ENCODE data around the gene MYOG.

The MYOG gene

GRCh38 chr1:203085528-203086406 is at the start of gene MYOG:
TSS of gene MYOG (minus strand) at chr1:203086012. CDS start at chr1:203085961, 51 bp downstream.
- TF ChIP-seq REST (IDR thresholded peaks at IDR 0.05; ENCODE audit: low read depth) = no peak
- TF ChIP-seq CREB1 (IDR thresholded peaks at IDR 0.05; ENCODE audit: low read depth) = no peak
- no peak for TF ChIP-seq USF1 (IDR thresholded peaks at IDR 0.05)
- no peak for TF ChIP-seq MAX (IDR thresholded peaks at IDR 0.05)
- TF ChIP-seq YY1 (IDR thresholded peaks at IDR 0.05; ENCODE audit: low read depth) = no peak
- TF ChIP-seq TAF1 (IDR thresholded peaks at IDR 0.05; ENCODE audit: low read depth) = no peak
- TF ChIP-seq RAD21 (IDR thresholded peaks at IDR 0.05; ENCODE audit: low read depth) = no peak
- TF ChIP-seq EGR1 (IDR thresholded peaks at IDR 0.05) = no peak
- TF ChIP-seq CEBPB (IDR thresholded peaks at IDR 0.05) = no peak
- TF ChIP-seq FOXM1 (IDR thresholded peaks at IDR 0.05; ENCODE audit: borderline replicate concordance, low read depth) = no peak
- no peak for TF ChIP-seq NFIC (IDR thresholded peaks at IDR 0.05)
- TF ChIP-seq EP300 (IDR thresholded peaks at IDR 0.05; ENCODE audit: borderline replicate concordance) = no peak
- no peak for TF ChIP-seq ZBTB7A (IDR thresholded peaks at IDR 0.05; ENCODE audit: low read depth)
- no peak for TF ChIP-seq TCF12 (IDR thresholded peaks at IDR 0.05; ENCODE audit: low read depth)
- no peak for TF ChIP-seq TEAD4 (IDR thresholded peaks at IDR 0.05)

GRCh38 chr1:203133970-203134725 is 48.3 kb upstream of the MYOG start:
- TF ChIP-seq REST (IDR thresholded peaks at IDR 0.05; ENCODE audit: low read depth) (no peak), RAD21 (IDR thresholded peaks at IDR 0.05; ENCODE audit: low read depth) (no peak), CEBPB (IDR thresholded peaks at IDR 0.05) (no peak), USF1 (IDR thresholded peaks at IDR 0.05) (no peak), TCF12 (IDR thresholded peaks at IDR 0.05; ENCODE audit: low read depth) (no peak), TEAD4 (IDR thresholded peaks at IDR 0.05) (no peak), YY1 (IDR thresholded peaks at IDR 0.05; ENCODE audit: low read depth) (no peak), CREB1 (IDR thresholded peaks at IDR 0.05; ENCODE audit: low read depth) (no peak), ZBTB7A (IDR thresholded peaks at IDR 0.05; ENCODE audit: low read depth) (no peak)

- TF ChIP-seq TCF12 (IDR thresholded peaks at IDR 0.05; ENCODE audit: low read depth) = peak; percentile 82
- TF ChIP-seq CEBPB (IDR thresholded peaks at IDR 0.05) = no peak
- TF ChIP-seq EP300 (IDR thresholded peaks at IDR 0.05; ENCODE audit: borderline replicate concordance) = peak; percentile 69
- TF ChIP-seq NFIC (IDR thresholded peaks at IDR 0.05) = peak; percentile 69
Measured at GRCh38 chr1:203131548-203132200, 45.9 kb upstream of the MYOG start.

- TF ChIP-seq FOXM1 (IDR thresholded peaks at IDR 0.05; ENCODE audit: borderline replicate concordance, low read depth) (no peak), TEAD4 (IDR thresholded peaks at IDR 0.05) (no peak), MAX (IDR thresholded peaks at IDR 0.05) (no peak), EP300 (IDR thresholded peaks at IDR 0.05; ENCODE audit: borderline replicate concordance) (no peak), REST (IDR thresholded peaks at IDR 0.05; ENCODE audit: low read depth) (no peak), USF1 (IDR thresholded peaks at IDR 0.05) (no peak), NFIC (IDR thresholded peaks at IDR 0.05) (no peak), TCF12 (IDR thresholded peaks at IDR 0.05; ENCODE audit: low read depth) (no peak), YY1 (IDR thresholded peaks at IDR 0.05; ENCODE audit: low read depth) (no peak), ZBTB7A (IDR thresholded peaks at IDR 0.05; ENCODE audit: low read depth) (no peak), CREB1 (IDR thresholded peaks at IDR 0.05; ENCODE audit: low read depth) (no peak), CEBPB (IDR thresholded peaks at IDR 0.05) (no peak), RAD21 (IDR thresholded peaks at IDR 0.05; ENCODE audit: low read depth) (no peak), TAF1 (IDR thresholded peaks at IDR 0.05; ENCODE audit: low read depth) (no peak), EGR1 (IDR thresholded peaks at IDR 0.05) (no peak)
Measured at GRCh38 chr1:203130358-203130985, 44.7 kb upstream of the MYOG start.

All from Ishikawa (cell line).